Inflammatory macrophage treated with lipopolysaccharide for 1 hour (primary cell): ENCODE results near the gene UBE2Z.

ENCODE experiments used
- DNase-seq, 2 donors: peaks; one replicate each; pipeline ENCODE4 v3.0.0-alpha.2; 2020 to 2022

The UBE2Z gene

GRCh38 chr17:48961516-48962233, 53.5 kb downstream of the UBE2Z start:
- no peak for DNase-seq

- no peak for DNase-seq
Observed at GRCh38 chr17:48970224-48970623, 62.0 kb downstream of the UBE2Z start.

GRCh38 chr17:48970865-48971687, 62.9 kb downstream of the UBE2Z start:
- no peak for DNase-seq

- no peak for DNase-seq
Observed at GRCh38 chr17:48972749-48973097, 64.5 kb downstream of the UBE2Z start.

GRCh38 chr17:48973806-48974205, 65.6 kb downstream of the UBE2Z start:
- DNase-seq = no peak
